OCI-LY1 (cell line): ENCODE results near the gene SHC1.

Experiments used
- H2AFZ ChIP-seq: fragments of 200-600 bp; sonication (generic), shearing (Covaris generic); 2 replicates; pipeline ENCODE4 v1.6.0; 2014; ENCODE audit warnings: antibody characterized with exemption, mild to moderate bottlenecking, low read length
- H3F3A ChIP-seq: fragments of 200-600 bp; sonication (generic), shearing (Covaris generic); 2 replicates; pipeline ENCODE4 v1.6.0; 2014; ENCODE audit warnings: mild to moderate bottlenecking, antibody characterized with exemption, low read length, moderate library complexity; ENCODE audit not compliant: insufficient read depth
- H3K27ac ChIP-seq: fragments of 200-600 bp; sonication (generic); 2 replicates; pipeline ENCODE4 v1.5.1; 2014; ENCODE audit warnings: low read length, mixed run types, mild to moderate bottlenecking, low read depth; ENCODE audit not compliant: poor library complexity, severe bottlenecking
- H3K27me3 ChIP-seq: fragments of 200-600 bp; sonication (generic); 2 replicates; pipeline ENCODE4 v1.6.0; 2014; ENCODE audit warnings: antibody characterized with exemption, mild to moderate bottlenecking, low read length, moderate library complexity; ENCODE audit not compliant: insufficient read depth
- H3K36me3 ChIP-seq: fragments of 200-600 bp; sonication (generic); 2 replicates; pipeline ENCODE4 v1.6.1; 2014; ENCODE audit warnings: mild to moderate bottlenecking, antibody characterized with exemption, low read length, moderate library complexity, mixed read lengths; ENCODE audit not compliant: insufficient read depth
- H3K4me1 ChIP-seq: fragments of 200-600 bp; sonication (generic); 2 replicates; pipeline ENCODE4 v1.5.1; 2014; ENCODE audit warnings: mild to moderate bottlenecking, low read length, moderate library complexity; ENCODE audit not compliant: insufficient read depth, severe bottlenecking
- H3K4me2 ChIP-seq: fragments of 200-600 bp; sonication (generic), shearing (Covaris generic); 2 replicates; pipeline ENCODE4 v1.6.1; 2014; ENCODE audit warnings: low read length
- H3K4me3 ChIP-seq: fragments of 200-600 bp; sonication (generic); 2 replicates; pipeline ENCODE4 v1.5.1; 2014; ENCODE audit warnings: low read length, low read depth, mild to moderate bottlenecking, mixed read lengths; ENCODE audit not compliant: poor library complexity, severe bottlenecking
- H3K79me2 ChIP-seq: fragments of 200-600 bp; shearing (Covaris generic); 2 replicates; pipeline ENCODE4 v1.6.1; 2016; ENCODE audit warnings: mixed run types, low read length, mixed read lengths; ENCODE audit not compliant: insufficient read depth
- H3K9ac ChIP-seq: fragments of 200-600 bp; sonication (generic), shearing (Covaris generic); 2 replicates; pipeline ENCODE4 v1.6.1; 2014; ENCODE audit warnings: mild to moderate bottlenecking, low read length, mixed read lengths
- H3K9me2 ChIP-seq: fragments of 200-600 bp; sonication (generic), shearing (Covaris generic); 2 replicates; pipeline ENCODE4 v1.6.1; 2014; ENCODE audit warnings: low read depth, mild to moderate bottlenecking, low read length, mixed read lengths
- H3K9me3 ChIP-seq: fragments of 200-600 bp; shearing (Covaris generic); 2 replicates; pipeline ENCODE4 v1.6.1; 2014; ENCODE audit warnings: low read length, mixed read lengths
- H4K20me1 ChIP-seq: fragments of 200-600 bp; sonication (generic), shearing (Covaris generic); 2 replicates; pipeline ENCODE4 v1.6.0; 2016; ENCODE audit warnings: mild to moderate bottlenecking, low read length; ENCODE audit not compliant: insufficient read depth
- CTCF ChIP-seq: fragments of 200-600 bp; sonication (generic), shearing (Covaris generic); IDR thresholded peaks from 2 replicates; pipeline ENCODE4 v1.5.1; 2017; ENCODE audit warnings: mild to moderate bottlenecking, antibody characterized with exemption, low read length, moderate library complexity, mixed read lengths
- EZH2 ChIP-seq: fragments of 200-600 bp; sonication (generic), shearing (Covaris generic); IDR thresholded peaks from 2 replicates; pipeline ENCODE4 v1.8.0; 2017; ENCODE audit warnings: borderline replicate concordance, mixed run types, mild to moderate bottlenecking, antibody characterized with exemption, low read length, moderate library complexity, mixed read lengths

The SHC1 gene

DNA sequence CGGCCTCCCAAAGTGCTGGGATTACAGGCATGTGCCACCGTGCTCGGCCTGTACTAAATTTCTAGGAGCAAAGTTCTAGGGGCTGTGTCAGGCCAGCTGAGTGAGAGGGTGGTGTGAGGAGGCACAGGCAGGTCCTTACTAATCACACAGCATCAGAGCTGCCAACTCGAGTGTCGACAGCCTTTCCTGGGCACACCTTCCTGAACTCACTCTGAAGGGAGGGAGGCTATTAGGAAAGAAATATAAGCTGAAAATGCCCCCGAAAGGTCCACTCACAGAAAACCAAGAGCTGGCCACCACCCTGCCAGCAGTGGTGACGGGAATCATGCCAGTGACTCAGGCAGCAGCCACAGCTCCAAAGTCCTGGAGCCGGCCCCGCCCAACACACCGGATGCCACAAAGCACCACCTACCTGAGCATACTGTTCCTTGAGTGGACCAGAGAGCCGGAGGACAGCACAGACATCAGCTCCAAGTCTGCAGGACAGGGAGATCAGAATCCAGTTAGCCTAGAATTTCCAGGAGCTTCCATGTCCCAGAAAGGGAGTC, 38.5 kb downstream of the SHC1 start:
- no peaks in the 10 kb centered on the region for H3K9me3 ChIP-seq
- no peaks in the 10 kb centered on the region for H3K27me3 ChIP-seq
- no peaks in the 10 kb centered on the region; the same call in 1 of the 2 replicates for H3K79me2 ChIP-seq
- H3K4me1 ChIP-seq, result peaks cover 13% of the 10 kb centered on the region
- H3K4me3 ChIP-seq, result no peak overlapping the region
- H3K36me3 ChIP-seq, result peaks cover 30% of the 10 kb centered on the region; the same call in 1 of the 2 replicates
- H3K4me2 ChIP-seq, result no peak overlapping the region
- no peak overlapping the region for H3K27ac ChIP-seq
- no peak overlapping the region for H3K9ac ChIP-seq
- no peaks in the 10 kb centered on the region for H3K9me2 ChIP-seq
- H4K20me1 ChIP-seq, result no peaks in the 10 kb centered on the region
- no peak overlapping the region for H2AFZ ChIP-seq
- no peak for TF ChIP-seq EZH2
- TF ChIP-seq CTCF, result no peak
- H3F3A ChIP-seq, result no peaks in the 10 kb centered on the region

DNA sequence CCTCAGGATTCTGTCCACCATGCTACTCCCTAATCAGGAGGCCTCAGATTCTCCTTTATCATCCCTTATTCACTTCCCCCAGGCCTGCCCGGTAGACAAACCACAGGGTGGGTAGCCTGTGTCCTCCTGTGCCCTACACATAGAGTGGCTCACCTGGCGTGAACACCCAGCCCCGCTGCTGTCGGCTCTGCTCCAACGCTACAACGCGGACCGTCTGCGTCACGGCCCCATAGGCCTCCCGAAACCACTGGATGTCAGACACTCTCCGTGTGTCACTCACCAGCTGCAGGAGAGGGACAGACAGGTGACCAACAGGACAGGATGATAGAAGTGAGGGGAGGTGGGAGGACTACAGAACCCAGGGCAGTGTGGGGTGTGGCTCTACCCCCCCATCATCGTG, 44.3 kb downstream of the SHC1 start:
- no peak overlapping the region for H3K4me2 ChIP-seq
- H3F3A ChIP-seq, result no peaks in the 10 kb centered on the region
- no peak for TF ChIP-seq CTCF
- TF ChIP-seq EZH2, result no peak
- H3K9me2 ChIP-seq, result no peaks in the 10 kb centered on the region
- no peak overlapping the region for H3K4me3 ChIP-seq
- H3K36me3 ChIP-seq, result peaks cover 72% of the 10 kb centered on the region
- H3K9ac ChIP-seq, result no peak overlapping the region
- H4K20me1 ChIP-seq, result no peaks in the 10 kb centered on the region
- no peaks in the 10 kb centered on the region for H3K27me3 ChIP-seq
- no peaks in the 10 kb centered on the region for H3K79me2 ChIP-seq
- H2AFZ ChIP-seq, result no peak overlapping the region
- no peak overlapping the region for H3K27ac ChIP-seq
- H3K9me3 ChIP-seq, result no peaks in the 10 kb centered on the region
- no peaks in the 10 kb centered on the region for H3K4me1 ChIP-seq

DNA sequence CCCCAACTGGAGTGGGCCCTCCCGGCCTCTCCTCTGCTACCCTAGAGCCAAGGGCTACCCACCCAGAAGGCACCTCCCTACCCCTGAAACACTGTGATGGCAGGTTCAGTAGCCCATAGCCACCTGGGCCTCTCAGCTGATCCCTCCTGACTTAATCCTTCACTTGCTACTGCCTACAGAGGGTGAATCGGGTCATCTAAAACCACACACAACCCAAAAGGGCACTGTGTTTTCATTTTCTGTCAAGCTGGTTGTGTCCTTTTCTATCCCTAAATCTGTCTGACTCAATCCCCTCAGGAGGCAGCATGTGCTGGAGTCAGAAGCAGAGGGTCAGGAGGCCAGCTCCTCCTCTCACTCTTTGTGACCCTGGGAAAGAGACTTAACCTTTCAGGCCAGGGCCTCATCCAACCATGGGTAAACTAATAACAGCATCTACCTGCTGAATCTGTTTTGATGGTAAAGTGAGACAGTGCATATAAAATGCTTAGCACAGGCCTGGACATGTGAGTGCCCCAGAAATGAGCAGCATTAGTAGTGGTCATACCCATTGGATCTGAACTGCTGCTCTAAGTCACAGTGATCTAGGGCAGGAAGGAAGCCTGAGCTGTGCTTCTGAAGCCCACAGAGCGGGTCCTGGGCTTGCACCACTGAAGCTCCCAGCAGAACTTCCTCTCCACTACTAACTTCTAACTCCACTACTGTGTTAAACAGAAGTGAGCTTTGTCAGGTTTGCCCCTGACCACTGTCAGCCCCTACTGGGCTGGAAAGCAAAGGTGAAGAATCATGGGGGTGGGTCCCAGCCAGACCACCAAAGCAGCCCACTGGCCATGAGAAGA, 45.0 kb downstream of the SHC1 start:
- no peaks in the 10 kb centered on the region for H3F3A ChIP-seq
- H3K9me2 ChIP-seq, result no peaks in the 10 kb centered on the region
- no peak overlapping the region for H3K4me3 ChIP-seq
- no peaks in the 10 kb centered on the region for H3K9me3 ChIP-seq
- H3K27ac ChIP-seq, result no peak overlapping the region
- no peak overlapping the region for H3K4me2 ChIP-seq
- no peak overlapping the region for H3K9ac ChIP-seq
- no peak overlapping the region for H2AFZ ChIP-seq
- no peaks in the 10 kb centered on the region for H3K27me3 ChIP-seq
- peaks cover 72% of the 10 kb centered on the region for H3K36me3 ChIP-seq
- TF ChIP-seq CTCF (no peak), EZH2 (no peak)
- no peaks in the 10 kb centered on the region for H3K4me1 ChIP-seq
- H3K79me2 ChIP-seq, result no peaks in the 10 kb centered on the region
- H4K20me1 ChIP-seq, result no peaks in the 10 kb centered on the region
